ENCODE measurements around the gene PRKAG2.
"Not testable (repeated sequence)": the region's sequence is repeated elsewhere in the genome, so short reads cannot be mapped to it uniquely, and the experiment has no call there.

PRKAG2 gene

GRCh38 chr7:151832138-151832537 is 44.8 kb downstream of the PRKAG2 start:
- DNase-seq = no peak

DNA sequence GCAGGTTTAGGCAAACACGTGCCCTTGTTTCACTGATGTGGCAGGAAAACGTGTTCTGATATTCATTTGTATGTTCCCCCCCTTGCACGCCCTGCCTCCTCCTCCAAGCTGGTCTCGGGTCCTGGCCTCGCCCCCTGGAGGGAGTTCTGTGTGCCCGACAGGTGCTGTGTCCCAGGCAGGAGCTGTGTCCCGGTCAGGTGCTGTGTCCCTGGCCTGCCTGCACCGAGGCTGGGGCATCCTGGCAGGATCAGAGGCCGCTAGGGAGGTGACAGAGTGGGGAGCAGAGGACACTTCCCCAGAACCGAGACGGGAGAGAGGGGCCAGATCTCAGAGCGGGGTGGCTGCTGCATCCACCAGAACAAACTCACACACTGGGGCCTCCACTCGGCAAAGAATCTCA is 45.3 kb downstream of the PRKAG2 start:
- DNase-seq = no peak

DNA sequence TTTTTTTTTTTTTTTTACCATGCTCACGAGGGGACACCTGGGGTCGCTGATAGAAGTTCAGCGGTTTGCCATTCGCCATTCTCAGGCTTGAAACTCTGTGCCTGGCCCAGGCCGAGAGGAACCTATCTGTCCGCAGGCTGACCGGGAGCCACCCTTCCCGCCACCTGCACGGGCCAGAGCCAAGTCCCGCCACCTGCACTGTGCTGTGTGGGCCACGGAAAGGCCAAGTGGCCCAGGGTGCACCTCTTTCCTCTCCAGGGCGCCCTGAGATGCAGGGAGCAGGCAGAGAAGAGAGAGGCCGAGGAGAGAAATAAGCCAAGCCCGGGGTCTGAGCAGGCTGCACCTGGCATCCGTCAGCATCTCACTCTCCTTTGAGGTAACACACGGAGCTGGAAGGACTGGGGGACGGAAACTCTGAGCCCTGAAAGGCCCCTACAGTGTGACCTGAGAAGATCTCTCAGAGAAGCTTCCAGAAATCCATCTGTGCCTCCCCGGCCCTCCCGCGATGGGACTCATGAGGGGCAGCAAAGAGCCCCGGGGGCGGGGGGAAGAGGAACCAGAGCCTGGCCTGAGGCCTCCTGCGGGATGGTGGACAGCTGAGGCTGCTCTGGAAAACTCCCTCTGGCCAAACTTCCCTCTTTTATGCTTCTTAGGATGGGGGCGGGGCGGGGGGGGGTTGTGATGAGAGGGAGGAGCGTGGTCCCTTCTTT is 46.6 kb downstream of the PRKAG2 start:
- DNase-seq = no peak

DNA sequence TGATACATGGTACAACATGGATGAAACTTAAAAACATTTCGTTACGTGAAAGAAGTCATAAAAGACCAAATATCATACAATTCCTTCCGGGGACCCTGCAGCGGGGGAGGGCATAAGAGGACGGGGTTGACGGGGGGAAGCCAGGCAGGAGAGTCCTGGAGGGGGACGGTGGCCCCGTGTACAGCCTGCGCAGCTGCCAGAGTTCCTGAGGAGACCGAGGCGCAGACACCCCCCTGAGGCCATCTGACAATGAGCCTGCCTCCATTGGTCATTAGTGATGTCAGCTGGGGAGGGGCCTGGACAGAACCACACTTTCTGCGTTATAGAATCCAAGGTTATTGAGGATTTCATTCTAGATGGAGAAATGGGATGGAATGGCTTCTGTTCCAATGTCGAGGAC is 47.2 kb downstream of the PRKAG2 start:
- no peak for DNase-seq

DNA sequence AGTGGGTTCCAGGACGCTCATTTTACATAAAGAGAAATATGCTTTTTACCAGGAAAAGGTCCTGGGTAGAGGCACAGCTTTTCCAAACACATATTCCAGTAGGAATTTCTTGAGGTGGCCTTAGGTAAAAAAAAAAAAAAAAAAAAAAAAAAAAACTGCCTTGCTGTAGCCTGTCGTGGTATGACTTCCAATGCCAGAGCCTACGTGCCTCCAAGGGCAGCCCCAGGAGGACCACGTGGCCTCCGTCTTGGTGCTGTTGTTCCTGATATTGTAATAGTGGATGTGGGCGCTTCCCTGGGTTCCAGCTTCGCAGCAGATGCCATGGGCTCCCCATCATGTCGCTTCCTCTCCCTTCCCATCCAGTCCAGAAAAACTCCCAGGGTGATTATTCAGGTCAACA is 49.3 kb downstream of the PRKAG2 start:
- peak; percentile 96 for DNase-seq

DNA sequence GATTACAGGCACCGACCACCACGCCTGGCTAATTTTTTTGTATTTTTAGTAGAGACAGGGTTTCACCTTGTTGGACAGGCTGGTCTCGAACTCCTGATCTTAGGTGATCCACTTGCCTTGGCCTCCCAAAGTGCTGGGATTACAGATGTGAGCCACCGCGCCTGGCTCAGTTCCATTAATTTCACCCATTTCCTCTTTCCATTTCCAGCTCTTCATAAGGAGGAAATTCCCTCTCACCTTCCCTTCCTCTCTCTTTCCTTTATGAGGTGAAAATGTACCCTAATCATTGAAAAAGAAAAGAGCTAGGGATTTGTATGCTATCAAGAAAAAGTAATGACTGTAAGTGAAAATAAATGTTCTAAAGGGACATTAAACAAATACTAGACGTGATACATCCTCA is 50.6 kb downstream of the PRKAG2 start:
- DNase-seq = not testable (repeated sequence)

DNA sequence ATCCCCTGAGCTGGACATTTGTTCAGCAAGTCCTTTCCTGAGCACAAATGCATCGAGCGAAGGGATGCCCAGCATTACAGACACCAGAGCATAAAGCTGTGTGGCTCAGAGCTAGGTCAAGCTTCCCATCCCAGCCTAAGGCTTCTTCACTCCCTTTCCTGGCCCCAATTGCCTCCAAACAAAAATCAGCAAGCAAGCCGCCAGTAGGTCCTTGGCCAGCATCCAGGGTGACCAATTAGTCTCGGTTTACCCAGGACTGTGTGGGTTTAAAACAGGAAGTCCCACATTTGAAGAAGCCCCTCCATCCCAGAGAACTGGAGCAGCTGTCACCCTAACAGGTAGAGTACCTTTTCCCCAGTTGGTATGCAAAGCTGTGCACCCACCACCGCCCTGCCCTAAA is 51.2 kb downstream of the PRKAG2 start:
- peak; percentile 49 for DNase-seq

DNA sequence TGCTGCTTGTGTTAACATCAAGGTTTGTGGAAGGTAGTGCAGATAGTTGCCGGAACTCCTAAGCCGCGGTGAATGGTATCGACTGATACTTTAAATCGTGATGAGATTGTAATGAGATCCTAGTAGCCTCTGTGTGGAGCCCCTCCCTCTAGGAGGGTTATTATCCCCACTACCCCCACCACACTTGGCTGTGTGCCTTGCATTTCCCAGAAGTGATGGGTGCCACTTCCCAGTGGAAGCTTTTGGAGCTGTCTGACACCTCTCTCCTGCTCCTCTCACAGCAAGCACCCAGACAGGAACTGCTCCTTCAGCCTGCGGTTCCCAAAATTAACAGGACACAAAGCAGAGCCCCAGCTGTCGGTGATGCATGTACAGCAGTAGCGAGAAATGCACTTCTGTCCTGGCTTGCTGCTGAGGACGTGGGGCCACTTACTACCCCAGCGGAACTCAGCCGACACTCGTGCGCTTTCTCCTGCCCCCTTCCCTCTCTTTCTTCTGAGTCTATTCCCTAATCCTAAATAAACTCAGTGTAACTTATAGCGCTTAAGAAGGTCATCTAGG is 52.5 kb downstream of the PRKAG2 start:
- no peak for DNase-seq

- DNase-seq = no peak
Observed at GRCh38 chr7:151823566-151824372, 53.1 kb downstream of the PRKAG2 start.

GRCh38 chr7:151822541-151823181 is 54.3 kb downstream of the PRKAG2 start:
- DNase-seq = no peak

DNA sequence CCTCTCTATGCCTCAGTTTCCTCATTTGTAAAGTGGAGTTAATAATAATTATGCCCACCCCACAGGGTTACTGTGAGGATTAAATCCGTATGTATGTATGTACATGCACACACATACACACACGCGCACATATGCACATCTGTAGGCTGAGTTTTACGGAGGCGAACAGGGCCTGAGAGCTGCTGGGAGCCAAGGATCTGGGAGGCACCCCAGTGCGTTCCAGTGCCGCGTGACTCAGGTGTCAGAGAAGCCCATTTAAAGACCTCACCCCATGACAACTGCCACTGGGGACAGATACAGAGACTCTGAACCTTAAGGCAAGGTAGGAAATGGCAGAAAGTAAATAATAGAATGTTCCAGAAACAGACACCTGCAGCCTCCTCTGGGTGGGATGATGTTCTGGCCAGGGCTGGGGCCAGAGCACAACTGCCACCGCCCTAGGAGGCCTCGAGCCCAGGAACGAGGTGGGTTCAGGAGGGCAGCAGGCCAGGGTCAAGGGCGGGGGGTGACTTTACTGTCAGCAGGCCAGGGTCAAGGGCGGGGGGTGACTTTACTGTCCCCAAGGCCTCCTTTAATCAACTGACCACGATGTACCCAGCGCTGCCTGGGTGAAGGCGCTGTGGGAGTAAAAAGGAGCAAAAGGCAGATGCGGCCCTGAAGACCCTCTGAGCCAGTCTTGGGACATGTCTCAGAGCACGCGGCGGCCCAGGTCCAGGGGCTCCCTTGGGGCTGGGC is 54.9 kb downstream of the PRKAG2 start:
- no peak for DNase-seq

DNA sequence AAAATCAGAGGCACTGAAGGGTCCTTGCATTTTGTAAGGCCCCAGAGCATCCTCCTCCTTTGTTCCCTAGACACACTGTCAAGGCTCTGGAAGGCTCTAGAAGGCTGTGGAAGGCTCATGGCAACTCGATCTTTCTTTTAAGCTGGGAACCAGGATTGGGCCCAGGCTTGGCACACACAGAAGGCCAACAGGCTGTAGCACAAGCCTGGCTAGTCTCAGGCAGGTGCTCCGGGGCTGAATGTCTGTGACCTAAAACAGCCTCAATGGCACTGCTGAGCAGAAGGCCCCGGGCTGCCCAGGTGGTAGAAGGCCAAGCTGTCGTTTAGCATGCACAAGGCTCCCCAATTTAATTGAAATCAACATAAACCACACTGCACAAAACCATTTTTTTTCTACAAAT is 55.7 kb downstream of the PRKAG2 start:
- DNase-seq = no peak

- DNase-seq = no peak
Observed at GRCh38 chr7:151820491-151821105, 56.3 kb downstream of the PRKAG2 start.

DNA sequence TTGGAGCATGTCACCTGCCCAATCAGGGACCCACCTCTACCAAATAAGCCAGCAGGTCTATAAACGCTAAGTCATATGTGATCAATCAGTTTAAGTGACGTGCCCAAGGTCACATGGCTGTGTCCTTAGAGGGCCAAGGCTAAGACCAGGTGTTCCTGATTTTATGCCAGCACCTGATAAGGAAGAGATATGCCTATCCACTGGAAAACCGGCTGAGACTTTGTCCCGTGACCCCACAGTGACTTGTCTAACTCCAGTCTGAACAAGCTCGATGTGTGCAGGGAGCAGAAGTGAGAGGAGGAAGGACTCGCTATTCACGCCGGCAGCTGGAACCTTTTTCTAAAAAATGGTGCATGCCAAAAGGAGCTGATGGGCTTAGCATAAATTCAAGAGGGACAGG is 57.0 kb downstream of the PRKAG2 start:
- no peak for DNase-seq

DNA sequence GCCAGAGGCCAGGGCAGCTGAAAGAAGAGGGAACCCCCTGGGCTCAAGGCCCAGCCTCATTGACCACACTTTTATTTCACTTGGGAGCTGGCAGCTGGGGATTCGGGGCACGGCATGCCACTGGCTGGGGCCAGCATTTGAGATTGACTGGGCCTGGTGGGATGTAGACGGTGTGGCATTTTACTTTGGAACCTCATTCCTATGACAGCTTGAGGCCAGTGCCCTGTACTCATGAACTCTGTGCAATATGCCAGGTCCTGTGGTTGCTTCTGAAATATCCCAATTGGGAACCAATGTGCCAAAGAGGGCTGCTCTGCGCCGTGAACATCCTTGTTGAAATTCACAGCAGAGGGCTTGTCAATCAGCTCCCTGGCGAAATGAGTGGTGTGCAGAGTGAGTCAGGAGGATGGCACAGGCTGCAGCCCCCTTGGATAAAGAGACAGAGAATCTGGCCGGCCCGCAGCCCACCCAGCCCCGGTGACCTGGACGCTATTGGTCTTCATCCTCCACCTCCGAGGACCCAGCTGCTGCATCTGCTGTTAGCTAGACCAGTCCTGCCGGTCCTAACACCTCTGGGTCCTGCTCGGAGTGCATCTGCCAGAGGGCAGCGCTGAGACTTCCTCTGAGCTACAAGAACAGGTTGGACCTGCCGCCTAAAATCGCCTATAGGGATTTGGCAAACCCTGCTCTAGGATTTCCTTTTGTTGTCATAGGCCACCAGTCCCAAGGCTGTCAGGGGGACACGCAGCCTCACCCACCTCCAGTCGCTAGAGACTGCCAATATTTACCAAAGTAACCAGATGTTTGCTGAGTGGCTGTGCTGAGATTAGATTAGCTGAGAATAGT is 58.0 kb downstream of the PRKAG2 start:
- peak; percentile 45 for DNase-seq

DNA sequence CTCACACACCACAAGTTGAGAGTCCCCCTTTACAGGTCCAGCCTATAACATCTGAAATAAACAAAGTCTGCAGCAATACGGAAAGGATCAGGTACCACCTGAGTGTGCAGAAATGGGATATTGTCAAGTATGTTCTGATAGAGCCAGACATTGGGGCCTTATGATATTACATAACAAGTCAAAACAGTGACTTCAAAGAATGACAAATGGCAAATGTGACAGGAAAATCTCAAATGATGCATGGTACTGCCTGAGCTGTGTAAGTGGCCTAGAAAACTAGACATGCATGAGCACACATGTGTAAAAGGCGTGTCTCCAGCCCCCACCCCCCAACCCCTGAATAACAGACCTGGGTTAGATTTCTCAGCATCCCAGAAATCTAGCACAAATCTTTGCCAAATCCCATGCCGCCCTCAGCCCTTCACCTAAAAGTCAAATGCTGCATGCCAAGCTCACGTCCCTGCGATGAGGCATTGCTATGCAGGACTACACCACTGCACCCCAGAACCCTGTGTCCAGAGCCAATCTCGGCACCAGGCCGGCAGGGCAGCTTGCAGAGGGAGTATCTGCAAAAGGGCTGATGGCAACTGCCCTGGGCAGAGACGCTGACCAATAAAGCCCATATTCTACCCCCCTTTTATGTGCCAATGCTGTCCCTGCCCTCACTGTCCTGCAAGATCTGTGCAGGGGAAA is 58.8 kb downstream of the PRKAG2 start:
- no peak for DNase-seq

GRCh38 chr7:151817315-151817690 is 59.6 kb downstream of the PRKAG2 start:
- DNase-seq = no peak

DNA sequence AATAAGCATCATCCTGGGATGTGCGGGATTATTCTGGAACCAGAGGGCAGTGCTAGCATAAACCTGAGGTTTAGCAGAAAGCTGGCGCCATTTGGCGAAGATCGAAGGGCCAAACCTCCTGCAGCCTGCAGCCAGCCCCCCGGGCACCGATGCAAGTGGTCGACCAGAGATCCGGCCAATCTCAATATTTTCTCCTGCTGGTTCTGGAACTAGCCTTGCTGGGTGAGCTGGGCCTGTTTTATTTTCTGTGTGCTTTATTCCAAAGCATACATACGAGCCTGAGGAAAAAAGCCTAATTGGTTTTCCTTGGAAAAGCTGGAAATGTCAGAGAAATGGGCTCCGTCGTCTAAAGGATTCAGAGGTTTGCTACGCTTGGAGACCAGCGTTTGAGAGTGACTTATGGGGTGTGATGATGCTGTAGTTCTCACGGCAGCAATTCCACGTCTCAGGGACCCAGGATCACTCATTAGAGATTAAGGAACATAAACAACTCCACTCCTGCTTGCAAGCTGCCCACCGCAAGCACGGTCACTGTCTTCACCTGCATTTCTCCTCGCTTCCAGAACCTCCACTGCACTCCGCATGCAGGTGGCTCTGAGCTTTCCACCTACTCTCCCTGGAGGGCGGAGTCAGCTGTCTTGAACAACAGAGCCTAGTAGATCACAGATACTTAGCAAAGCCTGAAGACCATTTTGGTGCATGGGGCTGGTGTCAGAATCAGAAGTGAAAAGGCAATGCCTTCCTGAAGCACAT is 60.2 kb downstream of the PRKAG2 start:
- no peak for DNase-seq

DNA sequence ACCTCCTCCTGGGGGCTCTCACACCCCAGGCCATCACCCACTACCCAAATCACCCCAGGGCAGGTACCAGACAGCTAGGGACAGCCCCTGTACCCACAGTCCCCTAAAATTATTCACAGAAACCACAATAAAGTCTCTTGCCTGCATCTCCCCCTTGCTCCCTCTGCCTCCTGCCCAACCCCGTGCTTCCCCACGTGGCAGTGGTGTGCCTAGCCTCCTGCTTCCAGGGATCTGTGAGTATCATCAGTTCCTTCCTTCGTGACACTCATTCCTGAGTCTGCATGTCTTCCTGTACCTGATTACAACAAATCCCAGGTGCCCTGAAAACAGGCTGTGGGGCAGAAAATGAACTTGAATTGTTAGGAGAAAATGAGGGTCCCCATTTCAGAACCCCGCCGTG is 61.5 kb downstream of the PRKAG2 start:
- no peak for DNase-seq

- no peak for DNase-seq
Observed at GRCh38 chr7:151814400-151815009, 62.4 kb downstream of the PRKAG2 start.

All from DMS153 (cell line).